Cardiac muscle cell (in vitro differentiated cells and primary cell): ENCODE measurements around the gene KCNQ1. TPM values are rescaled to one million over a fixed set of nuclear protein-coding genes. Genes with fewer than 3 reads are reported as not detected.

ENCODE experiments used
- DNase-seq, 2 donors: peaks; one replicate each; pipeline versions ENCODE4 v3.0.0 to v3.0.0-alpha.2; 2010 to 2017; ENCODE audit warnings: low read depth in 1 of 2, low spot score in 1 of 2
- H3K27ac ChIP-seq: fragments of 200-600 bp; sonication (generic); 2 replicates; pipeline ENCODE4 v1.5.1; 2016
- H3K27me3 ChIP-seq: fragments of 200-600 bp; sonication (generic); 2 replicates; pipeline ENCODE4 v1.6.0; 2016; ENCODE audit warnings: control low read depth
- H3K36me3 ChIP-seq: fragments of 200-600 bp; sonication (generic); 2 replicates; pipeline ENCODE4 v1.5.1; 2016; ENCODE audit warnings: control low read depth
- H3K4me1 ChIP-seq: fragments of 200-600 bp; sonication (generic); 2 replicates; pipeline ENCODE4 v1.8.1; 2017; ENCODE audit warnings: low read depth, mild to moderate bottlenecking, mixed run types
- H3K4me3 ChIP-seq: fragments of 200-600 bp; sonication (generic); 2 replicates; pipeline ENCODE4 v1.5.1; 2016; ENCODE audit warnings: mild to moderate bottlenecking
- H3K9me3 ChIP-seq: fragments of 200-600 bp; sonication (generic); 2 replicates; pipeline ENCODE4 v1.5.1; 2017; ENCODE audit warnings: low read depth, mild to moderate bottlenecking, control low read depth
- polyA plus RNA-seq: library from polyadenylated mRNA; unstranded; fragments of >200 nt; fragmentation: Nextera tagmentation; extraction: Ambion mirVana; gene quantifications from 2 replicates; pipeline ENCODE4 v1.2.1, GENCODE V29; 2016
- total RNA-seq: library from RNA; depleted of rRNA; stranded (reverse); fragments of >200 nt; gene quantifications from 2 replicates; pipeline ENCODE4 v1.2.3, GENCODE V29; 2016
- TF ChIP-seq, protein P1 (sequence below): IDR thresholded peaks from 2 replicates; pipeline ENCODE4 v1.5.1; 2012; ENCODE audit warnings: low read depth, mild to moderate bottlenecking, low read length

KCNQ1 gene
- total and polyA plus RNA-seq, 2 experiments from 2014 or later = 13.9 to 18.6 TPM

DNA sequence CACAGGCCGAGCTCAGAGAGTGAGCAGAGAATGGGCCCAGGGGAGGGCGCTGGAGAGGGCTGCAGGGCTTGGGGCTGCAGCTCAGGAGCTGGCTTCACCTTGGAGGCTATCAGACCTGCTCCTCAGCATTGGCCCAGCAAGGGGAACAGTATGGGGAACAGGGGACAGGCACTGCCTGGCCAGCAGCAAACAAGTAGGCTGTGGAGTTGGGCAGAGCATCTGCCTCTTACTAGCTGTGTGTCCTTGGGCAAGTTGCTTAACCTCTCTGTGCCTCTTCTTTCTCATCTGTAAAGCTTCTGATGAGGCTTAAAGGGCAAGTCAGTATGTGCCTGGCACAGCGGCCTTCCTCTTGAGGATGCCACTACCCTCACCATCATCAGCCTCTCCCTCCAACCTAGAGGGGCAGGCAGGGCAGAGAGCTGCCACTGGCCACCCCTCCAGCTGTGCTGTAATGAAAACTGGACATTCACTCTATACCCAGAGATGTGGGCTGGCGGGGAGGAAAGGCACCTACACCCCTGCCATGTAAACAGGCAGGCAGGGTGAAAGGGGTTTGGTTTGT, 448.2 kb downstream of the KCNQ1 start:
- TF ChIP-seq, protein P1, sequence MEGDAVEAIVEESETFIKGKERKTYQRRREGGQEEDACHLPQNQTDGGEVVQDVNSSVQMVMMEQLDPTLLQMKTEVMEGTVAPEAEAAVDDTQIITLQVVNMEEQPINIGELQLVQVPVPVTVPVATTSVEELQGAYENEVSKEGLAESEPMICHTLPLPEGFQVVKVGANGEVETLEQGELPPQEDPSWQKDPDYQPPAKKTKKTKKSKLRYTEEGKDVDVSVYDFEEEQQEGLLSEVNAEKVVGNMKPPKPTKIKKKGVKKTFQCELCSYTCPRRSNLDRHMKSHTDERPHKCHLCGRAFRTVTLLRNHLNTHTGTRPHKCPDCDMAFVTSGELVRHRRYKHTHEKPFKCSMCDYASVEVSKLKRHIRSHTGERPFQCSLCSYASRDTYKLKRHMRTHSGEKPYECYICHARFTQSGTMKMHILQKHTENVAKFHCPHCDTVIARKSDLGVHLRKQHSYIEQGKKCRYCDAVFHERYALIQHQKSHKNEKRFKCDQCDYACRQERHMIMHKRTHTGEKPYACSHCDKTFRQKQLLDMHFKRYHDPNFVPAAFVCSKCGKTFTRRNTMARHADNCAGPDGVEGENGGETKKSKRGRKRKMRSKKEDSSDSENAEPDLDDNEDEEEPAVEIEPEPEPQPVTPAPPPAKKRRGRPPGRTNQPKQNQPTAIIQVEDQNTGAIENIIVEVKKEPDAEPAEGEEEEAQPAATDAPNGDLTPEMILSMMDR = peak; percentile 29
- no peak overlapping the region for H3K27ac ChIP-seq
- no peaks in the 10 kb centered on the region for H3K9me3 ChIP-seq
- H3K4me3 ChIP-seq = peak overlapping the region; percentile 25
- H3K4me1 ChIP-seq = peaks cover 3% of the 10 kb centered on the region
- no peaks in the 10 kb centered on the region for H3K36me3 ChIP-seq
- DNase-seq = no peak
- H3K27me3 ChIP-seq = no peaks in the 10 kb centered on the region

DNA sequence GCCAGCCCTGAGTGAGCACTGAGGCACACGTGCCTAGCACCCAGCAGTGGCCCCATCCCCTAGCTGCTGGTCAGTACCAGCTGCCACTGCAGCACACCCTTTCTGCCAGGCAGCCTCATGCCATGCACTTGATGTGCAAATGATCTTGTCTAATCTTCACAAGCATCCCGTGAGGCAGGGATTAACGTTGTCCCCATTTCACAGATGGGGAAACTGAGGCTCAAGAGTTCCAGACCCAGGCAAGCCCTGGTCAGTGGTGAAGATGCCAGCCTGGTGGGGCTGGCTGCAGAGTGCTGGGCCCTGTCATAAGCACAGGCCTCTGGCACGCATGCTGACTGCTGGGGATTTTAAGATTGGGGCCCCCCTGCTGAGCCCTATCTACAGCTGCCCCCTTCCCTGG, 449.1 kb downstream of the KCNQ1 start:
- TF ChIP-seq, protein P1 = no peak
- Histone ChIP-seq H3K27ac (no peak overlapping the region), H3K4me1 (peaks cover 3% of the 10 kb centered on the region), H3K9me3 (no peaks in the 10 kb centered on the region), H3K4me3 (no peak overlapping the region), H3K27me3 (no peaks in the 10 kb centered on the region), H3K36me3 (no peaks in the 10 kb centered on the region)
- DNase-seq = no peak

DNA sequence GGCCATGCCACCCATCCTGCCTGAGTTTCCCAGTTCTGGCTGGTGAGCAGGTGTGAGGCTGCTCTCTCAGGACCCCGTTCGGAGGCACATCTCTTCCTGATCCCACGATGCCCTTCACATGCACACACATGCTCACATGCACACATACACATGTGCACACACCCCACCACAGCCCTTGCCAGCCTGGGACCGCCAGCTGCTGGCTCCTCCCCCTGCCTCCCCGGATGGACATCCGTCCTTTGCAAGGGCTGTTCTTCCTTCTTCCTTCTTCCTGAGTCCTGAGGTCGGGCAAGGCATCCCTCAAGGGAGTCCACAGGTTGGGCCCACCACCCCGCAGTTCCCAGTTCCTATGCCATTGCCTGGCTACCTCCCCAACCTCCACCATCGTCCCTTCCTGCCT, 451.2 kb downstream of the KCNQ1 start:
- TF ChIP-seq, protein P1 = no peak

DNA sequence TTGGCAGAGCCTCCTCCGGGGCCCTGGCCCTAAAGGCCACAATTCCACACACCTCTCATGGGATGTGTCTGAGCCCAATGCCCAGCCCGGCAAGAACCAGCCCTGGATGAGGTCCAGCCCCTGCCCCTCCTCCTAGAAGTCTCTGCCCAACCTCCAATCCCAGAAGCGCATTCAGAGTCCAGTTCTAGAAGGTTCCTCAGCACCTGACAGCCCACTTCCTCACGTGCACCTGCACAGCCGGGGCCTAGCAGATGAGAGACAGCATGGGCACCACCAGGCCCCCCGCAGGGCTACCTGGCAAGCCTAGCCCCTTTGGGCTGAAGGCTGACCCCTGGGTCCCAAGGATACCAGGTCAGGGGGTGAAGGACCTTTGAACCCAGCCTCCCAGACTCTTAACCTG, 452.2 kb downstream of the KCNQ1 start:
- H3K36me3 ChIP-seq = no peaks in the 10 kb centered on the region
- no peak for DNase-seq
- H3K27me3 ChIP-seq = no peaks in the 10 kb centered on the region
- H3K27ac ChIP-seq = no peak overlapping the region
- H3K4me3 ChIP-seq = no peak overlapping the region
- H3K4me1 ChIP-seq = peaks cover 4% of the 10 kb centered on the region
- no peaks in the 10 kb centered on the region for H3K9me3 ChIP-seq
- TF ChIP-seq, protein P1 = no peak

More for the DNA sequence above, 451.2 kb downstream of the KCNQ1 start:
- Histone ChIP-seq H3K9me3 (no peaks in the 10 kb centered on the region), H3K36me3 (no peaks in the 10 kb centered on the region), H3K27me3 (no peaks in the 10 kb centered on the region), H3K27ac (no peak overlapping the region), H3K4me3 (no peak overlapping the region), H3K4me1 (peaks cover 3% of the 10 kb centered on the region)
- DNase-seq = no peak

DNA sequence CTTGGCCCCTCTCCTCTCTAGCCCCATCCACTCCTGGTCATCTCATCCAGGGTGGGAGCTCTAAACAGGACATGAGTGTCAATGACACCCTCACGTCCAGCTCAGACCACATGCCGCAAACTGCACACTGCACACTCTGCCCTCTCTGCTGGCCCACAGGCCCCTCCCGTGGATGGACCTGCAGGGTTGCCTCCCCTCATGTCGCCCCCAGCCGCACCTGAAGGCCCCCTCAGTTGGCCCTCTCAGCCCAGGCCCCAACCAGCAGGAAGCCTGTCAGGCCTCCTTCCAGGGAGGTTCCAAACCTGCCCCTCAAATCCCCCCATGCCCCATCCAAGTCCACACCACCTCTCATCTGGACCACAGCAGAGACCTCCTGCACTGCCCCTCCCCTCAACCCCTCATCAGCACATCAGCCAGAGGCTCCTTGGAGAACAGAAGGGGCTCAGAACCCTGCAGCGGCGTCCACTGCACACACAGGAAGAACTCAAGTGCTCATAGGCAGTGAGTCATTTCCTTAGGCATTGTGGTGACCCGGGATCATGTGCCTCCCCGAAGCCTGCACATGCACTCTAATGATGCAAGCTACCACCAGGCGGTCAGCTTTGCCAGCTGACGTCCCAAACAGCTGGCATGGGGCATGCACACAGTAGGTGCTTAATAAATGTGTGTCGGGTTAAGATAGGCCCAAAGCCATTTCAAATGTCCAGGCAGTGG, 453.7 kb downstream of the KCNQ1 start:
- Histone ChIP-seq H3K27ac (no peak overlapping the region), H3K4me3 (no peak overlapping the region), H3K27me3 (no peaks in the 10 kb centered on the region), H3K36me3 (no peaks in the 10 kb centered on the region), H3K9me3 (no peaks in the 10 kb centered on the region), H3K4me1 (peaks cover 4% of the 10 kb centered on the region)
- TF ChIP-seq, protein P1 = no peak
- peak in 1 of 2 donors; percentile 94 for DNase-seq

Other genes with a start within 250 kb of the KCNQ1 start
- gene ASCL2, start 174.4 kb upstream of the KCNQ1 start, total RNA-seq = 0.39 TPM in 1 of 2 replicates, not detected in the other
- 0.21 TPM in 1 of 2 replicates, not detected in the other for gene ASCL2, start 174.4 kb upstream of the KCNQ1 start, polyA plus RNA-seq
- 1.3 and 1.8 TPM in 2 replicates for gene C11orf21, start 143.1 kb upstream of the KCNQ1 start, total RNA-seq
- gene C11orf21, start 143.1 kb upstream of the KCNQ1 start, polyA plus RNA-seq = 1.5 and 1.8 TPM in 2 replicates
- gene TSPAN32, start 143.0 kb upstream of the KCNQ1 start, total RNA-seq = 22.0 and 22.4 TPM in 2 replicates
- gene TSPAN32, start 143.0 kb upstream of the KCNQ1 start, polyA plus RNA-seq = 18.5 and 24.8 TPM in 2 replicates
- gene CD81, start 67.7 kb upstream of the KCNQ1 start, total RNA-seq = 212 and 264 TPM in 2 replicates
- 409 and 444 TPM in 2 replicates for gene CD81, start 67.7 kb upstream of the KCNQ1 start, polyA plus RNA-seq
- gene TSSC4, start 44.3 kb upstream of the KCNQ1 start, total RNA-seq = 61.4 and 71.6 TPM in 2 replicates
- gene TSSC4, start 44.3 kb upstream of the KCNQ1 start, polyA plus RNA-seq = 71.4 and 94.8 TPM in 2 replicates
- gene TRPM5, start 494 bp upstream of the KCNQ1 start, total RNA-seq = 0.14 and 0.66 TPM in 2 replicates
- gene TRPM5, start 494 bp upstream of the KCNQ1 start, polyA plus RNA-seq = 0.33 TPM in 1 of 2 replicates, not detected in the other